ENCODE results near the gene NCDN. TPM values are rescaled to one million over a fixed set of nuclear protein-coding genes. Genes with fewer than 3 reads are reported as not detected.

Gene NCDN
- total RNA-seq, 2 experiments from 2014 or later, result 20.1 to 31.7 TPM

DNA sequence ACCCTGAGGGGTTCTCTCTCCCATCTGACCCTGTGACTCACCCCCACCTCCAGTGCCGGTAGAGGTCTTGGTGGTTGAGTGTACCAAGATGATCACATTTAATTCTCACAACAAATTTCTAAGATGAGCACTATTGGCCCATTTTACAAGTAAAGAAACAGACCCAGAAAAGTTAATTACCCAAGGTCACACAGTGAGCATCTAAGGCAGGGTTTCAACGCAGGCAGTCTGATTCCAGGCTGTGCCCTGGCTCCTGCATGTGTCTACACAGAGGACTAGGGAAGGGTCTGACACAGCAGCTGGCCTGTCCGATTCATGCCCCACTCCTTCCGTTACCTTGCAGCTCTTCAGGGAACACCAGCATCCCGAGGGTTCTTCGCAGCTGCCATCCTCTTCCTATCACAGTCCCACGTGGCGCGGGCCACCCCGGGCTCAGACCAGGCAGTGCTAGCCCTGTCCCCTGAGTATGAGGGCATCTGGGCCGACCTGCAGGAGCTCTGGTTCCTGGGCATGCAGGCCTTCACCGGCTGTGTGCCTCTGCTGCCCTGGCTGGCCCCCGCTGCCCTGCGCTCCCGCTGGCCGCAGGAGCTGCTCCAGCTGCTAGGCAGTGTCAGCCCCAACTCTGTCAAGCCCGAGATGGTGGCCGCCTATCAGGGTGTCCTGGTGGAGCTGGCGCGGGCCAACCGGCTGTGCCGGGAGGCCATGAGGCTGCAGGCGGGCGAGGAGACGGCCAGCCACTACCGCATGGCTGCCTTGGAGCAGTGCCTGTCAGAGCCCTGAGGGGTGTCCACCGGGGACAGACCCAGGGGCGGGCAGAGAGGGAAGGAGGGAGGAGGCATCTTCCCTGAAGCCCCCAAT lies 7.5 kb downstream of the NCDN start:
- Mint-ChIP-seq H3K4me1 (peaks cover 12% of the 10 kb centered on the region), H3K4me3 (no peak overlapping the region), H3K9me3 (ENCODE audit: low read depth) (no peaks in the 10 kb centered on the region), H3K27ac (no peak overlapping the region), H3K27me3 (no peaks in the 10 kb centered on the region), H3K36me3 (peaks cover 3% of the 10 kb centered on the region)
- CTCF ChIA-PET, result interaction anchor here (0.5 to 5.9 kb wide), 45 partner anchors 9 to 586 kb away, joined by 3 to 144 read pairs (median 4); partner anchors contain the start of genes C1orf216, CLSPN, KIAA0319L and TFAP2E
- peak; percentile 39 for DNase-seq
- no peak for ATAC-seq

DNA sequence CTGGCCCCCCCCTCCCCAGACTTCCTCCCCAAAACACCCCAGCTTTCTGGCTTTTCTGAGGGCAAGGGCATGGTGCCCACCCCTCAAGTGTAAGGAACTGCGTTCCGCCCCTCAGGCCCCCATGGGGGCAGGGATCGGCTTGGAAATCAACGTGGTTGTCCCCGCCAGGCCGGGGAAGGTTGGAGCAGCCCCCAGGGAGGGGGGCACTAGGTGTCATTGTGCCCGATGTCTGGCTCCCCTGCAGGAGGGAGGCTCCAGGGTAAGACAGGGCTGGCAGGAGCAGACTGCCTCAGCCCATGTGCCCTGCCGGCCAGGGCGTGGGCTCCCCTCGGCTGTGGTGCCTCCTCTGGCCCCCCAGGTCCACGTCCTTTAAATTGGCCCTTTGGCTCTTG lies 8.1 kb downstream of the NCDN start:
- peaks cover 3% of the 10 kb centered on the region for H3K36me3 Mint-ChIP-seq
- no peak for ATAC-seq
- no peak for DNase-seq
- no peak overlapping the region for H3K4me3 Mint-ChIP-seq
- no peak overlapping the region for H3K27ac Mint-ChIP-seq
- H3K9me3 Mint-ChIP-seq (ENCODE audit: low read depth), result no peaks in the 10 kb centered on the region
- CTCF ChIA-PET, result interaction anchor here (0.5 to 5.9 kb wide), 17 partner anchors 9 to 586 kb away, joined by 3 to 144 read pairs (median 5); partner anchors contain the start of genes C1orf216, CLSPN and TFAP2E
- peaks cover 2% of the 10 kb centered on the region for H3K27me3 Mint-ChIP-seq
- peaks cover 12% of the 10 kb centered on the region for H3K4me1 Mint-ChIP-seq

DNA sequence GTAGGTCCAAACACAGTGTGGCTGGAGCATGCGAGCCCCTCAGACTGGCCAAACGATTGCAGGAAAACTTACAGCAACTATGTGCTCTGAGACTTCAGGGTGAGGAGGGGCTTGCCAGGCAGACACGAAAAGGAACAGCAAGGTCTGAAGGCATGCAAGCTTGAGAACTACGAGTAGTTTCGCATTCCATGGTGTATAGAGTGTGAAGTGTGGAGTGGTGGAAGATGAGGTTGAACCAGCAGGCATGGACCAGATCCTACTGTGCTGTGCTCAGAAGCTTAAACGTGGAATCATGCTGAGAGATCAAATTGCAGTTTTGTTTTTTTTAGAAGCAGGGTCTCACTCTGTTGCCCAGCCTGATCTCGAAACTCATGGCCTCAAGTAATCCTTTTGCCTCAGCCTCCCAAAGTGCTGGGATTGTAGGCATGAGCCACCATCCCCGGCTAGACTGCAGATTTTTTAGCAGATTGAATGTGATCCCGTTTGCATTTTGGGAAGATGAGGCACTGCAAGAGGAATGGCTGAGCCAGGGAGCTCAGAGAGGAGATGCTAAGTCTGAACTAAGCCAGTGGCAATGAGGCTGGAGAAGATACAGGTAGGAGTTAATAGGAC lies 10.5 kb downstream of the NCDN start:
- Mint-ChIP-seq H3K36me3 (peaks cover 3% of the 10 kb centered on the region), H3K27me3 (peaks cover 22% of the 10 kb centered on the region), H3K4me3 (no peak overlapping the region), H3K4me1 (peaks cover 6% of the 10 kb centered on the region), H3K9me3 (ENCODE audit: low read depth) (no peaks in the 10 kb centered on the region), H3K27ac (no peak overlapping the region)
- peak; percentile 26 for DNase-seq
- ATAC-seq, result no peak
- CTCF ChIA-PET, result interaction anchor here (1.1 to 5.9 kb wide), 24 partner anchors 8 to 219 kb away, joined by 3 to 144 read pairs (median 5); partner anchors contain the start of genes C1orf216 and CLSPN

DNA sequence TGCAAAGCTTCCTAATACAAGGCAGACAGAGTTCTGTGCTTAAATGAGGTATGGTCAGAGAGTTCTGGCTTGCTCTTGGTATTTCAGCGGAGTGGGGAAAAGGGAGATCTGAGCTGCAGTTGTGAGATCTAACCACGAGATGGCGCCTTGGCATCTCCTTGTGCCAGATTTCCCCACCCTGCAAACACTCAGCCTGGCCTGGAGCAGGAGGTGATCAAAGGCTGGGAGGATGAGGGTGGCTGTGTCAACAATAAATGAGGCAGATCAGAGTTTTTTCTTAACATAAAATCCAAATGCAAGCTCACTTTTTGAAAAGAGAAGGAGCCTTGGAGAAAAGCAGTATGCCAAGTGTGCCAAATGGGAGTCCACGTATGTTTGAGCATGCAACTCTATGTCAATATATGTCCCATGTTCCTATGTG lies 11.4 kb downstream of the NCDN start:
- CTCF ChIA-PET, result interaction anchor here (0.6 to 5.9 kb wide), 36 partner anchors 9 to 218 kb away, joined by 3 to 144 read pairs (median 4); partner anchors contain the start of genes C1orf216, CLSPN, KIAA0319L and NCDN
- Mint-ChIP-seq H3K27me3 (peaks cover 22% of the 10 kb centered on the region), H3K4me1 (peaks cover 4% of the 10 kb centered on the region), H3K4me3 (no peak overlapping the region), H3K9me3 (ENCODE audit: low read depth) (no peaks in the 10 kb centered on the region), H3K27ac (no peak overlapping the region), H3K36me3 (peaks cover 3% of the 10 kb centered on the region)
- peak; percentile 69 for ATAC-seq
- peak; percentile 77 for DNase-seq

DNA sequence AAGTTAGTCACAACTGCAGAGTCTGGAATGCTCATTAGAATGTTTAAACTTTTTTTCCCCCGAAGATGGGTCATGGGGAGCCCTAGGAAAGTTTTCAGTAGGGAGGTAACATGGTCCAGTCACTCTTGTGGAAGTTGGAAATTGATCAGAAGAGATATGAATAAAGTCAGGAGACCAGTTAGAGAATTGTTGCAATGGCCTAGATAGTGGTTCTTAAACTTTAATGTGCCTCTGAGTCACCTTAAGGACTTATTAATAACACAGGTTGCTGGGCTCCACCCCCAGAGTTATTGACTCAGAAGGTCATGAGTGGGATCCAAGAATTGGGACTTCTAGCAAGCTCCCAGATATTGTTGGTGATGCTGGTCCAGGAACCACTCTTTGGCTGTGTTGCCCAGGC lies 12.3 kb downstream of the NCDN start:
- ATAC-seq, result no peak
- Mint-ChIP-seq H3K9me3 (ENCODE audit: low read depth) (no peaks in the 10 kb centered on the region), H3K27me3 (peaks cover 26% of the 10 kb centered on the region), H3K36me3 (no peaks in the 10 kb centered on the region), H3K27ac (no peak overlapping the region), H3K4me3 (no peak overlapping the region), H3K4me1 (no peaks in the 10 kb centered on the region)
- no peak for DNase-seq
- CTCF ChIA-PET, result interaction anchor here (0.9 to 4.7 kb wide), 6 partner anchors 32 to 201 kb away, joined by 3 to 47 read pairs (median 4); no protein-coding TSS in a partner anchor

DNA sequence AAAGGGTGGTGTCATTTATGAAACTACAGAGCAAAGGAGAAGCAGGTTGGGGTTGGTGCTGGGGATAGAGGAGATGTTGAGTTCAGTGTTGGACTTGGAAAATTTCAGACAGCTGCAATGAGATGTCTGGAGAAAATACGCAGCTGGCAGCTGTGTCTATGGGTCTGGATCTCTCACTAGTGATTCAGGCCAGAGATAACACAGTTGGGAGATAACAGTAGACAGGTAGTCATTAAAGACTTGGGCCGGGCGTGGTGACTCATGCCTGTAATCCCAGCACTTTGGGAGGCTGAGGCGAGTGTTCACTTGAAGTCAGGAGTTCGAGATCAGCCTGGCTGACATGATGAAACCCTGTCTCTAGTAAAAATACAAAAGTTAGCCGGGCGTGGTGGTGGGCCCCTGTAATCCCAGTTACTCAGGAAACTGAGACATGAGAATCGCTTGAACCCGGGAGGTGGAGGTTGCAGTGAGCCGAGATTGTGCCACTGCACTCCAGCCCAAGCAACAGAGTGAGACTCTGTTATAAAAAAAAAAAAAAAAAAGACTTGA lies 13.1 kb downstream of the NCDN start:
- peaks cover 34% of the 10 kb centered on the region for H3K27me3 Mint-ChIP-seq
- CTCF ChIA-PET, result interaction anchor here (0.6 to 4.7 kb wide), 11 partner anchors 9 to 200 kb away, joined by 3 to 47 read pairs (median 4); no protein-coding TSS in a partner anchor
- H3K4me1 Mint-ChIP-seq, result peaks cover 4% of the 10 kb centered on the region
- H3K9me3 Mint-ChIP-seq (ENCODE audit: low read depth), result no peaks in the 10 kb centered on the region
- ATAC-seq, result no peak
- no peak for DNase-seq
- no peak overlapping the region for H3K27ac Mint-ChIP-seq
- H3K4me3 Mint-ChIP-seq, result no peak overlapping the region
- H3K36me3 Mint-ChIP-seq, result peaks cover 3% of the 10 kb centered on the region

DNA sequence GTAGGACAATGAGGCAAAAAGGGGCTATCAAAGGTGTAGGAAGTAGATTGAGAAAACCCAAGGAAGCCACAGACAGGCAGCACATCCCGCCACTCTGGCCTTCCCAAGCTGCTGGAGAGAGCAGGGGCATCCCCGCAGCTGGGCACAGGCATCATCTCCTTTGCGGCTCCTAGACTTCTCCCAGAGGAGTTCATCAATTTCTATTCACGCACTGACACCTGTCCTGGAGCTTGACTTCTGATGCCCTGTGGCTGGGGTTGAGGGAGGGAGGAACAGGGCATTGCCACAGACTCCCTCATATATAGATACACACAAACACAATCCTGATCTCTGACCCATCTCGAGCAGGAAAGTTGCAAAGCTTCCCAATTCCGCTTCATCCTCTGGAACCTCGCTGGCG lies 13.7 kb downstream of the NCDN start:
- peaks cover 37% of the 10 kb centered on the region for H3K27me3 Mint-ChIP-seq
- H3K9me3 Mint-ChIP-seq (ENCODE audit: low read depth), result no peaks in the 10 kb centered on the region
- DNase-seq, result no peak

DNA sequence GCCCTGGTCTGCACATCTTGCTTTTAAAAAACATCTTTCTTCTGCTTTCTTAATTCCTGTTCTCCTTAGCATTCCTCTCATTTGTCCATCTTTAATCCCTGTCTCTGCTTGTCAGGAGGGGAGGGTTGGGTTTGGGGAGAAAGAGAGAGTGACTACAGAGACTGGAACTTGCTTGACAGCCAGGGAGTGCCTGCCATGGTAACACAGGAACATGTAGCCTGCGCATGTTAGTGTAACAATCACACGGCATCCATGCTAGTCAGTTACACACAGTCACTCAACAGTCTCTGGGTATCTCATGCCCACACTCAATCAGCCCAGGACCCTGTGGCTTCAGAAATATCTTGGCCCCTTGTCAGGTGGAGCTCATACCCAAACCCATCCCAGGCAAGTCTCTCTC lies 14.7 kb downstream of the NCDN start:
- Mint-ChIP-seq H3K4me3 (no peak overlapping the region), H3K36me3 (peaks cover 3% of the 10 kb centered on the region)

More for the DNA sequence above, 13.7 kb downstream of the NCDN start:
- Mint-ChIP-seq H3K4me1 (peaks cover 10% of the 10 kb centered on the region), H3K36me3 (peaks cover 3% of the 10 kb centered on the region), H3K4me3 (no peak overlapping the region), H3K27ac (no peak overlapping the region)
- ATAC-seq, result no peak
- CTCF ChIA-PET, result interaction anchor here (0.6 to 4.7 kb wide), 10 partner anchors 9 to 200 kb away, joined by 3 to 47 read pairs (median 4); no protein-coding TSS in a partner anchor

DNA sequence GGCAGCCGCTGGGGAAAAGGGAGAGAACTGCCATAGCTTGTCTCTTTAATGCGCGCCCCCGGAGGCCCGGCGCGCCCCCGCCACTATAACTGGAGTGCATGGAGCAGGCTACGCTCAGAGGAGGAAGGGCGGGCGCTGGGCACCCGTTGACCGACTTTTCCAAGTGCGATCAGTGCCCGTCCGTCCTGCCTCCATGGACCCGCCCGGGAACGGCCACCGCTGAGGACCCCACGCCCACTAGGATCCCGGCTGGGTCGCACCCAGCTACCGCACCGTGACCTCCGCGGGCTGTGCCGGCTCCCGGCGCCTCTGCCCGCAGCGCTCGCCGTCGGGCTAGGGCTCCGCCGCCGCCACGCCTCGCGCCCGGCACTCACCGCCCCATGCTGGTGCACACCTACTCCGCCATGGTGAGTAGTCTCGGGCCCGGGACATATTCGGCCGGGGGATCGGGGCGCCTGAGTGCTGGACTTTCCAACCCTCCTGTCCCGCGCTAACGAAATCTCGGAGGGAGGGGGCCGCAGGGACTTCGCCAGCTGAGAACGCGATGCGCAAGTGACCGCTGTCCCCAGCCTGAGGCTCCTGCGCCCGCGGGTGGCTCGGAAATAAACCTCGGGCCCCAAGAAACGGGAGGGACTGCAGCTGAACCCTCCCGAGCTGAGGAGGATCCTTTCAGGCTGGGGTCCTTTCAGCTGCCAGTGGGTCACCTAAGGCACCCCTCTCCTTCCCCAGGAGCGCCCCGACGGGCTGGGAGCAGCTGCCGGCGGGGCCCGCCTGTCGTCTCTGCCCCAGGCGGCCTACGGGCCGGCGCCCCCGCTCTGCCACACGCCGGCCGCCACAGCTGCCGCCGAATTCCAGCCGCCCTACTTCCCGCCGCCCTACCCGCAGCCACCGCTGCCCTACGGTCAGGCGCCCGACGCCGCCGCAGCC lies 15.9 kb downstream of the NCDN start, which contains the start of gene TFAP2E:
Gene TFAP2E, plus strand, starts transcription at position 117 of the 927 bp plus-strand sequence. Its CDS starts 264 bp downstream, at position 381.
- no peaks in the 10 kb centered on the region for H3K9me3 Mint-ChIP-seq (ENCODE audit: low read depth)
- ATAC-seq, result no peak
- DNase-seq, result no peak
- H3K36me3 Mint-ChIP-seq, result peaks cover 3% of the 10 kb centered on the region
- no peak within 1 kb of the TSS for H3K27ac Mint-ChIP-seq
- peaks cover 28% of the 10 kb centered on the region for H3K4me1 Mint-ChIP-seq
- peaks cover 45% of the 10 kb centered on the region for H3K27me3 Mint-ChIP-seq
- CTCF ChIA-PET, result interaction anchor here (0.5 to 4.8 kb wide), 8 partner anchors 9 to 227 kb away, joined by 3 to 47 read pairs (median 8); no protein-coding TSS in a partner anchor
- H3K4me3 Mint-ChIP-seq, result no peak within 1 kb of the TSS

More for the DNA sequence above, 14.7 kb downstream of the NCDN start:
- H3K27me3 Mint-ChIP-seq, result peaks cover 40% of the 10 kb centered on the region
- H3K9me3 Mint-ChIP-seq (ENCODE audit: low read depth), result no peaks in the 10 kb centered on the region
- DNase-seq (no peak), ATAC-seq (no peak)
- H3K4me1 Mint-ChIP-seq, result peaks cover 16% of the 10 kb centered on the region
- CTCF ChIA-PET, result interaction anchor here (0.6 to 4.8 kb wide), 8 partner anchors 7 to 203 kb away, joined by 3 to 47 read pairs (median 8); no protein-coding TSS in a partner anchor
- no peak overlapping the region for H3K27ac Mint-ChIP-seq

DNA sequence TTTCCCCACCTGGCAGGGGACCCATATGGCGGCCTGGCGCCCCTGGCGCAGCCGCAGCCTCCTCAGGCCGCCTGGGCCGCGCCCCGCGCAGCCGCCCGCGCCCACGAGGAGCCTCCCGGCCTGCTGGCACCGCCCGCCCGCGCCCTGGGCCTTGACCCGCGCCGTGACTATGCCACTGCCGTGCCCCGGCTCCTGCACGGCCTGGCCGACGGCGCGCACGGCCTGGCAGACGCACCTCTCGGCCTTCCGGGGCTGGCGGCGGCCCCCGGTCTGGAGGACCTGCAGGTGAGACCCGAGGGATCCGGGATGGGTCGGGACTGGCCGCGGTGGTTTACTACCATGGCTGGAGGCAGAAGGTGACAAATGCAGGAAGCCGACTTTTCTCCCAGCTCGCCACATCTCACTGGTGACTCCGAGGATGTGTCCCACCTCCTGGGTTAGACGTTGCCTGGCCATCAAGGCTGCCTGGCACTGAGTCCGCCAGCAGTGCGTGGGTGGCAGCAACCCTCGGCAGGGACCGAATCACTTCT lies 16.6 kb downstream of the NCDN start:
- CTCF ChIA-PET, result interaction anchor here (0.8 to 4.8 kb wide), 4 partner anchors 9 to 153 kb away, joined by 3 to 47 read pairs (median 22); no protein-coding TSS in a partner anchor
- Mint-ChIP-seq H3K27ac (no peak overlapping the region), H3K4me1 (peaks cover 30% of the 10 kb centered on the region), H3K9me3 (ENCODE audit: low read depth) (no peaks in the 10 kb centered on the region), H3K4me3 (no peak overlapping the region), H3K36me3 (peaks cover 3% of the 10 kb centered on the region), H3K27me3 (peaks cover 45% of the 10 kb centered on the region)
- DNase-seq, result no peak
- no peak for ATAC-seq

DNA sequence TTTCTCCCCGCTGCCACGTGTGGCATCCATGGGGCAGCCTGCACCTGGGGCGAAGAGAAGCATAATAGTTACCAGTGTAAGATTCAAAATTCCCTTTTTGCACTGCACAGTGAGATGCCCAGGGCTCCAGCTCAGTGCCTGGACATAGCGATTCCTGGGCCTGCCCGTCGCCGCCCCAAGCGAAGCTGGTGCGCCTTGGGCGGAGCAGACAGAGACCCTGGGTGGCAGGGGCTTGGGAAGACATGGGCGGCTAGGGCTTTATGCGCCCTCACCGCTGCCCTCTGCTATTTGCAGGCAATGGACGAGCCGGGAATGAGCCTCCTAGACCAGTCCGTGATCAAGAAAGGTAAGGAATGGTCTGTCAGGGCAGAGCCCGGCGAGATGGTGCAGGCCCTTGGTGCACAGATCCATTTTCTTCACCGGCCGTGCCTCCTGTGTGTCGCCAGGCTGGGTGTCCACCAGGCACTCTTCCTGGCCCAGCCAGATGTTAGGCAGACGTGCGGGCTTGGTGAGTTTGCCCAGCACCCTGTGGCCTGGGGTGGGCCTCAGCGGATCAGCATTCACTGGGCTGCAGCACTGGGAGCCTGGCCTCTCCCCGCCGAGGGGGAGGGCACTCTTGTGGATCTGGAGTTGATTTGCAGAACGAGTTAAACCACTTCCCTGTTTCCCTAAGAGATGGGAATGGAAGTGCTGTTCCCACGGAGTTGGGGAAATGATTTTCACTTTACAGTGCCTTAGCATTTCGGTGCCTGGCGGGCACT lies 17.2 kb downstream of the NCDN start:
- H3K9me3 Mint-ChIP-seq (ENCODE audit: low read depth), result no peaks in the 10 kb centered on the region
- H3K27me3 Mint-ChIP-seq, result peaks cover 45% of the 10 kb centered on the region
- ATAC-seq, result no peak
- no peak overlapping the region for H3K4me3 Mint-ChIP-seq
- CTCF ChIA-PET, result interaction anchor here (3.1 to 4.8 kb wide), 2 partner anchors 10 to 152 kb away, joined by 11 to 24 read pairs; no protein-coding TSS in a partner anchor
- no peak for DNase-seq
- peaks cover 30% of the 10 kb centered on the region for H3K4me1 Mint-ChIP-seq
- H3K27ac Mint-ChIP-seq, result no peak overlapping the region
- H3K36me3 Mint-ChIP-seq, result peaks cover 3% of the 10 kb centered on the region
